HUDEP-2 (cell line): ENCODE data around the gene TNFRSF1A.
A peak's percentile ranks its signal among the peaks of the same experiment; 100 is the strongest.
"Not testable (repeated sequence)": the region's sequence is repeated elsewhere in the genome, so short reads cannot be mapped to it uniquely, and the experiment has no call there.

Experiments used
- DNase-seq, 76 experiments: peaks; one replicate each; lab custom pipeline; 2025; ENCODE audit not compliant: unreplicated experiment in 76 of 76; lab: John Stamatoyannopoulos, UW

The TNFRSF1A gene

GRCh38 chr12:6360080-6360571 lies 18.2 kb upstream of the TNFRSF1A start:
- DNase-seq = no peak

DNA sequence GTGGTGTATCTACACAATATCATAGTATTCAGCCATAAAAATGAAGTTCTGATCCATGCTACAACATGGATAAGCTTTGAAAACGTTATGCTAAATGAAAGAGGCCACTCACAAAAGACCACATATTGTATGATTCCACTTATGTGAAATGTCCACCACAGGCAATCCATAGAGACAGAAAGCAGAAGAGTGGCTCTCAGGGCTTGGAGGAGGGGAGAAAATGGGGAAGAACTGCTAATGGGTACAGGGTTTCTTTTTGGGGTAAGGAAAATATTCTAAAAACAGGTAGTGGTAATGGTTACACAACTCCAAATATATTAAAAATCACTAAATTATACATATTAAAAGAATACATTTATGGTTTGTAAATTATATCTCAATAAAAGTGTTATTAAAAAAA lies 17.0 kb upstream of the TNFRSF1A start:
- no peak for DNase-seq

GRCh38 chr12:6356374-6356820 lies 14.5 kb upstream of the TNFRSF1A start:
- DNase-seq = no peak

GRCh38 chr12:6355491-6356373 lies 13.9 kb upstream of the TNFRSF1A start:
- DNase-seq = no peak

DNA sequence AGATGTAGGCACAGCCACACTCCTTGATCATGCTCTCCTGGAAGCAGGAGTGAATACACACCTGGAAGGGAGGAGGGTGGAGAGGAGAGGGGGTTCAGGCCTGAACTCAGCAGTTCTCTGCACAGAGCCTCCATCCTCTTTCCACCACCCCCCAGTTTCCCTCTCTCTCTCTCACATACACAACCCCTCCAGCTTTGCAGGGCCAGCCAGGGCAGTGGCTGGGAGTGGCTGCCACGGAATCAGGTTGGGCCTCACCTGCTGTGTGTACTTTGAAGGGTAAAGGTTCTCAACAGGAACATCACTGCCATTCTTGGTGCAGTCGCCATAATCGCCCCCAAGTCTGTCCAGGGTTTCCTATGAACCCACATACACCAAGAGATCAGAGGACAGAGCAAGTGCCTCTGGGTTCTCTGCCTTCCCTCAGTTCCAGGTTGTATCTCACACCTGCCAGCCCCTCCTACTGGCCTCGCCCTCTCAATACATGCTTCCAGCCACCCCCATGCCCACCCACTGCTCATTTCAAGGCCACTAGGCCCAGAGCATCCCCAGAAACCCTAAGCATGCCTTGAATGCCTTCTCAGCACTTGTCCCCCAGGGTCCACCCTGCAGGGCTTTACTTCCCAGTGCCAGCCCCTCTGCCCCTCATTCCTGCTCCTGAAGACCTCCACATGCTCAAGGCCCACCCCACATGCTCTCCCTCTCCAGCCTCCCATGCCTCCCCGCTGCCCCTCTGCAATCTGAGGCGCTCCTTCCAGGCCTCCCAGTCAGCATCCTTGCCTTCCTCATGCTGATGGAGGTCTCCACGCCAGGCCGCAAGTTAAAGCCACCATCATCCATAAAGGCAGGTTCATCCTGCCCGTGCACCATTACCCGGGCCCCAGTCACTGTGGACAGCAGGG lies 12.9 kb upstream of the TNFRSF1A start:
- DNase-seq = no peak

GRCh38 chr12:6352193-6353173 lies 10.6 kb upstream of the TNFRSF1A start:
- DNase-seq = no peak

DNA sequence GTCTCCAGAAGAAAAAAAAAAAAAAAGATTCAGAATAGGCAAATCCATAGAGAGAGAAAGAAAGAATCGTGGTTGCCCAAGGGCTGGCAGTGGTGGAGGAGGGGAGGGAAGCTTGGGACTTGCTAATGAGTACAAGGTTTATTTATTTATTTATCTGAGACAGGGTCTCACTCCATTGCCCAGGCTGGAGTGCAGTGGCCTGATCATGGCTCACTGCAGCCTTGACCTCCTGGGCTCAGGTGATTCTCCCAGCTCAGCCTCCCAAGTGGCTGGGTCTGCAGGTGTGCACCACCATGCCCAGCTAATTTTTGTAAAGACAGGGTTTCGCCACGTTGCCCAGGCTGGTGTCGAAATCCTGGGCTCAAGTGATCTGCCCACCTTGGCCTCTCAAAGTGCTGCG lies 9.7 kb upstream of the TNFRSF1A start:
- DNase-seq = no peak

GRCh38 chr12:6347367-6348338 lies 5.8 kb upstream of the TNFRSF1A start:
- no peak for DNase-seq

DNA sequence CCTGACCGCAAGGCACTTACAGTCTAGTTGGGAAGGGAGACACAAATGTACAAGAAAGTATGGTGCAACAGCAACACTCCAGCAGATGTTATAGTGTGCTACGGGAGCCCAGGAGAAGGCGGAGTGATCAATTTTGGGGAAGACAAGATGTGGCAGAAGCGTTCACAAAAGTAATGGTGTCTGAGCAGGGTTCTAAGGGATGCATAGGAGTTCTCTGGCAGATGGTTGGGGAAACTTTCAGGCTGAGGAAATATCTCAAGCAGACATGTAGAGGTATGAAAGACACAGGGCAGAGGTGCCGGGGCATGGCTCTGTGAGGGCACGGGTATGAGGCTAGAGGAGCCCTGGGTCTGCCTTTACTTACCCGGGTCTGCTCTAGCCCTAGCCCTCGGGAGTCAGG lies 5.1 kb upstream of the TNFRSF1A start:
- DNase-seq = no peak

DNA sequence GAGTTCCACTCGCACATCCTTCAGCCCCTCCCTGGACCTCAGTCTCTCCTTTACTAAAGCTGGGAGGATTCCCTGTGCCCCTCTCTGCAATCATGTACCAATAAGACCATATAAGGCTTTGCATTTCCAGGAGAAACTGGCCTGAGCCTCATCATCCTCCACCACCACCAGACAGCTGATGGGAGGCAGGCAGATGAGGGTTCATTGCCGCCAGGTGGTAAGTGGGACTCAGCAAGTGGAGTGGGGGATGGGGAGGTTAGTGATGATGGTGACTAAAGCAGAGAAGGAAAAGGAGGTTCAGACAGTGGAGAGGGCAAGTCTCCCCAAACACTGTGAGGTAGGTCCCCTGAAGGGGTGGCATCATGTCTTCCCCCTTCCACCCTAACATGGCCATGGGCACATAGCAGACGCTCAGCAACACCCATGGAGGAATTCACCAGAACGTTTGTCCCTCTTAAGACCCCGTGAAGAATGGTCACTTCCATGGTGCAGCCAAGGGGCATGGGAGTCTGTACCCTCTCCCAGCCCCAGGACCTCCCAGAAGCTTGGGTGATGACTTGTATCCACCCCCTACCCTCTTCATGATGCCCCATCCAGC lies 4.5 kb upstream of the TNFRSF1A start:
- DNase-seq = no peak

DNA sequence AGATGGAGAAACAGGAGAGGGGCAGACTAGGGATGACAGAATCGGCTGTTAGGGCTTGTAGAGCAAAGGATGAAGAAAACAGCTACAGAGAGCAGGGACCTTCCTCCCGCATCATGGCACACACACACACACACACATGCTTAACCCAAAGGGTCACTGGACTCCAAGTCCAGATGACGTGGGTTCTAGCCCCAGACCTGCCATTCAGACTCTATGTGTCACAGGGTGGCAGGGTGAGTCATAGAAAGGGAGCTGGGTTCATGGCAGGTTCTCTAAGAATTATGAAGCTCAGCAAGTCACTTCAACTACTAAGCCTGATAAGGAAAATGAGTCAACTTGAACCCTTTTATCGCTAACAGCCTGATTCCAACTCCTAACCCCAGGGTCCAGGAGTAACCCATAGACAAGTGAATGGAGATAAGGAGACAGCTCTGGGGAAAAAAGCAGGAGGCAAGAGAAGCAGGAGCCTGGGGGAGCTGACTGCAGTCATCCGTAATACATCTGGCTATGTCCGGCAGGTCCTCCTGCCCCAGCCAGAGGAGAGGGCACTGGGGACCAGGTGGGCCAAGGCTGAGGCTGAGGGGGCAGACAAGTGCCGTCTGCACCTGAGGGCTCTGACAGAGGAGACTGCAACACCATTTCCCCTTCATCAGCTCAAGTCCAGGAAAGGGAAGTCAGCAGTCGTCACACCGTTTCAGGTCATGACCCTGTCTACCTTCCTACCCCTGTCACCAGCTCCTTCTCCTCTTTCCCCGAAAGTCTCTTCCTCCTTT lies 3.6 kb upstream of the TNFRSF1A start:
- DNase-seq = peak in 66 of 76 experiments; percentile 16 to 88 (median 62)

GRCh38 chr12:6344101-6344660 lies 2.3 kb upstream of the TNFRSF1A start:
- DNase-seq = not testable (repeated sequence)

DNA sequence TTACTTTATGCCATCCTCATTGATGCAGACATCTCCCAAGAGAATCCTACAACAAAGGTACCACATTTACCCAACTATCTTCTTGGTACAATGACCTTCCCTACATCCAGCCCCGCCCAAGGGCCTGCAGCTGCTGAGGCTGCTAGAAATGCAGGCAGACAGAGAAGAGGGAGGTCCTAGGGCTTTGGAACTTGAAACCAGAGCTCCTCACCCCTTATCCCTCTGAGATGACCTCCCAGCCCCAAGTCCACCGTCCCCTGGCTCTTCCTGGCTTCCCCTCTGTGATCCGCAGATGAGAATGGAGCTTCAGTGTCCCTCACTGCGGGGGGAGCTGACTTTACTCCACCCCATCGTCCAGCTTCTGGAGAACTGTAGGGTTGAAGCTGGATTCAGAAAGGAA lies 1.6 kb upstream of the TNFRSF1A start:
- no peak for DNase-seq

- DNase-seq = no peak
Measured at GRCh38 chr12:6342140-6342889, 439 bp upstream of the TNFRSF1A start.

DNA sequence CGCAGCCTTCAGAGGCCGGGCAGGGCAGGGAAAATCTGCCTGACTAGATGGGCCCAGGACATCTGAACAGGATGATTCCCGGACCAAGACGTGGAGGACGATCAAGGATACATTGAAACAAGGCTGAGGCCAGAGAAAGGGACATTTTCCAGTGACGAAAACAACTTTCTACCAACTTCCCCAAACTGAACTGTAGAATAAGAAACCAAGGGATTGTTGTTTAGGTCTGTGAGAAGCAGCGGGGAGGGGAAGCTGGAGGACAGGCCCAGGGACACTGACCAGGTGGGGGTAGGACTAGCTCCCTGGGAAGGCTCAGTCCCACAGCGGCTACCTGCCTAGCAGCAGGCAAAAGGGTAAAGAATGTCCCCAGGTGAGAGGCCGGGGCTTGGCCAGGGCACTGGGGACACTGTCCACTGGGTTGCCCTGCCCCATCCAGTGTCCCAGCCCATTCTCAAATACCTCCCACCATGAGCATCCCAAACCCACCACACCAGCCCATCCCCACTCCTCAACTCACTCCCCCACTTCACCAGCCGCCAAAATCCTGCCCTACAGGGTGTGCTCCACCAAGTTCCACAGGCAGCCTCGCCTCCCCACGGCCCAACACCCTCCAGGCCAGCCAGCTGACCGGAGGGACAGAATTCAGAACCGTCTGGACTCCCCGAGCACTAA lies 995 bp downstream of the TNFRSF1A start:
- peak in 2 of 76 experiments; percentile 9 to 11 for DNase-seq

DNA sequence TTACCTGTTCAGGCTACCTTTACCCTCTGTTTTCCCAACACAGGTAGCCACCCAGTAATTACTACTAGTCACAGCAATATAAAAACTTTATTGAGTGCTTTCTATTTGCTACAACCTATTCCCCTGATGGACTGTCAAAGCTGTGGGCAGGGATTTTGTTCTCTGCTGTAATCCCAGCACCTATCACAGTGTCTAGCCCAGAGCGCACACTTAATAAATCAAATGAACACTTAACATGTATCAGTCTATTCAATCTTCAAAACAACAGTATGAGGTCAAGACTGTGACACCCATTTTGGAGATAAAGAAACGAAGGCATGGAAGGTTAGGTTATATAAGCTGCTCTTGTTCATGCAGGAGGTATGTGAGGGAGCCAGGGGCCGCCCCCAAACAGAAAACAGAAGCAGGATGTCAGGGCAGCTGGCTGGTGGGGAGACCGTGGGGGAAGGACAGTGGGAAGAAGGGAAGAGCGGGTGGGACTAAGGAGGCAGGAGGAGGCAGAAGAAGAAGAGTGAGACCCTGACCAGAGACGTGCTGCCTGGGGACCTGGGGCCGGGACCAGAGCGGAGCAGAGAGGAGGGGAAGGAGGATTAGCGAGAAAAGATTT lies 1.7 kb downstream of the TNFRSF1A start:
- peak in 2 of 76 experiments; percentile 5 to 9 for DNase-seq
